T-helper 2 cell (primary cell): ENCODE data around the gene ADPRS.
A peak's percentile ranks its signal among the peaks of the same experiment; 100 is the strongest.

Source experiments
- DNase-seq, 5 experiments: peaks; one replicate each; pipeline versions ENCODE4 v3.0.0 to v3.0.0-alpha.2; 2012 to 2022

Gene ADPRS

DNA sequence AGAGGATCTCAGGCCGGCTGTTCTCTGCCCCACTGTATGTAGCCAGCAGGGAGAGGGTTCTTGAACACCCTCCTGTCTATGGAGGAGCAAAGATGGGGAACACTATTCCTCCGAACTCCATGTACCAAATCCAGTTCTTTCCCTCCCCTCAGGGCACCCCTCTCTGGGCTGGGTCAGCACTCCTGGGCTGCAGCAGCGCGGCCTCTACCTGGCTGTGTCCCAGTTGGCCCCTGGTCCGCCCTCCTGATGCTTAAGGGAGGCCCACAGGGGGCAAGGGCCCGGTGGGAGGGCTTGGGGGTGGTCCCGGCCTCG lies 471 bp upstream of the ADPRS start:
- DNase-seq: no peak

DNA sequence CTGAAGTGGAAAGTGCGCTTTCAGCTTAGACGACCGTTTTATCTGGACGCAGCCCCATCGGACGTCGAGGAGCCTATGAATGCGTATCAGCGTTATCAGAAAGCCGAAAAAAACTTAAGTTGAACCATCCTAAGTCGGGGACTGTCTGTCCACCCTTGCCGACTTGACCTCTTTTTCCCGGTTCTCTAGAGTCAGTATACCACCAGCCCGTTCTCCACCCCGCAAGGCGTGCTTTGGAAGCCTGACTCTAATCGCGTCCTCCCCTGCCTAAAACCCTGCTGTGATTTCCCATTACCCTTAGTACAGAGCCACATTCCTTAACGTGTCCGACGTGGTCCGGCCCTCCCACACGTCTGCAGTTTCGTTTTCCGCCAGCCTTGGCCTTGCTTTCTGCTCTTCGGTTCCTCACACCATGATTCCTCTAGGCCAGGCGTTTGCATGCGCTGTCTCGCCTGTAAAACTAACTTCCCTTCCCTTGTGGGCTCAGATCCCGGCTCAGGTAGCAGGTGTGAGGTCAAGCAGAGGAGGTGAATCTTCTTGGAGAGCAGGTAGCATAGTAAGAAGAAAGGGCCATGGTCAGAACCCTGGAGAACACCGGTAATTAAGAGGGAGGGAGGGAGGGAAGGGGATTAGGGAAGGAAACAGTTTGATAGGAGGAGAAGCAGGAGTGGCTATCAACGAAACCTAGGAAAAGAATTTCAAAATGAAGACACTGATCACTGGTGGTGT lies 865 bp downstream of the ADPRS start:
- DNase-seq: peak in 1 of 5 experiments; percentile 28

GRCh38 chr1:36091141-36091540 lies 2.4 kb downstream of the ADPRS start:
- DNase-seq: no peak

- DNase-seq: no peak
These were observed 3.0 kb downstream of the ADPRS start for GRCh38 chr1:36091698-36092097.

- no peak for DNase-seq
These were observed 3.6 kb downstream of the ADPRS start for GRCh38 chr1:36092166-36092797.

DNA sequence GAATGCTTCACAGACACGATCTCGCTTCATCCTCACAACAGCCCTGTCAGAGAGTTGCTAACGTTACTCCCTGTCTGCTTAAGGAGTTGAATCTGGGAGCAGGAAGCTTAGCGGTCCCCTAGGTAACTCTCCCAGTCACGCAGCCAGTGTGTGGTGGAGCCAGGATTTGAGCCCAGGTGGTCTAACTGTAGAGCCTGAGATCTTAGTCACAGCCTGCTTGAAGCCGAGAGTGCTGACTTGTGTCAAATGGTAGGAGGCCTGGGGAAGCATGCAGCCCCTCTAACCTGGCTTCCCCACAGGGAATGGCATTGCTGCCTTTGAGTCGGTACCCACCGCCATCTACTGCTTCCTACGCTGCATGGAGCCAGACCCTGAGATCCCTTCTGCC lies 4.1 kb downstream of the ADPRS start:
- DNase-seq: no peak

- no peak for DNase-seq
These were observed 4.5 kb downstream of the ADPRS start for GRCh38 chr1:36093226-36093625.

- DNase-seq: no peak
These were observed 5.2 kb downstream of the ADPRS start for GRCh38 chr1:36093929-36094328.

- no peak for DNase-seq
These were observed 5.9 kb downstream of the ADPRS start for GRCh38 chr1:36094621-36095061.

DNA sequence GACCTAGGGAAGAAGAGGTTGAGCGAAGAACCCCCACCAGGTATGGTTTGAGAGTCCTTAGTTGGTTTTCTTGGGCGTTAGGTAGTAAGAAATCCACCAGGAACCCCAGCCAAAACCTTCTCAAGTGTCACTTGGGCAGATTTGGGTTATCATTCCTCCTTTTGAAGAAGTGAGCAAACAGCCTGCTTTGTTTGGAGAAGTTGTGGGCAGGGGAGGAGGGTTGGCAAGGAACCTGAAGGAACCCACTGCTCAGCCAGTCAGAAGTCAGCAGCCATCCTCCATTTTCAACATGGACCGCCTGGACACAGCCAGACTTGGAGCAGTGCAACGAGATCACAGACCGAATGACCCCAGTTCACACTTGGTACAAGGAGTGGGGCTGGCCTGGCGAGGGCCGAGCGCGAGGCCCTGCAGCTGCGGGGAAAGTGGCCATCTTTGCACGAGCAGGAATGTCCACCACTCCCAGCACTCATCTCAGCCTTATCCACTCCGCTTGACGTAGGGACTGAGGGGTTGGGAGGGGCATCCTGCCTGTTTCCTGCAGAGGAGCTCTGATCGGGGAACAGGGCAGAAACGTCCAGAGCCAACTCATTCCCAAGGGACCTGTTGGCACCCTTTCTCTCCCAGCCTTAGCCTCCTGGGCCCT lies 7.2 kb downstream of the ADPRS start:
- no peak for DNase-seq

DNA sequence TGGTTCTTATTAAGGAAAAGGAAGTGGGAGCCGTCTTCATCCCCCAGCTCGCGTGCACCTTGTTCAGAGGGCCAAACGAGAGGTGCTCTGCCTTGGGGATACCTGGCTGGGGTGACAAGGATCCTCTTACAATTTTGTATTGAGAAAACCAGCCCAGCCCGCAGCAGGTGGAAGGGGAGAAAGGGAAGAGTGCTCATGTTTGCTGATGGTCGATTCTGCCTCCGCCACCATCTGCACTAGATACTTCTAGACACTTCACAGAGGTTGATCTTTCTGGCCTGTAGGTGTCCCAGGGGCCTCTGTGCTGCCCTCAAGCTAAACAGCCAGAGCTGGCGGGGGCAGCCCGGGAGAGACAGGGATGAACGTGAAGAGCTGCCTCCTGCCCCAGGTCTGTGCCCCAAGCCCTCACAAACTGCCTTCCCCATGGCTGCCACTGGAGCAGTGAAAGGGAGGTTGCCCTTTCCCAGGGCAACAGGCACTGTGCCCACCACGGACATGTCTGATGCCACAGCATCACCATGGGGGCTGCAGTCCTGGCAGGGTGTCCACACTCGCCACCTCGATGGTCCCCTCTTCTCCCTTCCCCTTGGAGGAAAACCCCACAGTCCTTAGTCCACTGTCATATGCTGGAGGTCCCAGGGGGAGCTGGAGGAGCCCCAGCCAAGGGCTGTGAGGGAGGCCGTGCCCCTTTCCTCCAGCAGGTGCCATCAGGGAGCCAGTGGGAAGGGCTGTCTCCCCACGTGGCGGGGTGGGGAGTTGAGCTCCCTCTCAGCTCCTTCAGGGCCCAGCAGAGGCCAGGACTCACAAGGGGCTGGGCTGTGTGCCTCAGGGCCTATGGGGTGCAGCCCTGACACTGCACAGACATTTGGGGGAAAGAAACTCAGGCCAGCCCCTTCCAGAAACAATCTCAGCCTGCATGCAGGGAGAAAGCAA lies 8.1 kb downstream of the ADPRS start:
- no peak for DNase-seq

DNA sequence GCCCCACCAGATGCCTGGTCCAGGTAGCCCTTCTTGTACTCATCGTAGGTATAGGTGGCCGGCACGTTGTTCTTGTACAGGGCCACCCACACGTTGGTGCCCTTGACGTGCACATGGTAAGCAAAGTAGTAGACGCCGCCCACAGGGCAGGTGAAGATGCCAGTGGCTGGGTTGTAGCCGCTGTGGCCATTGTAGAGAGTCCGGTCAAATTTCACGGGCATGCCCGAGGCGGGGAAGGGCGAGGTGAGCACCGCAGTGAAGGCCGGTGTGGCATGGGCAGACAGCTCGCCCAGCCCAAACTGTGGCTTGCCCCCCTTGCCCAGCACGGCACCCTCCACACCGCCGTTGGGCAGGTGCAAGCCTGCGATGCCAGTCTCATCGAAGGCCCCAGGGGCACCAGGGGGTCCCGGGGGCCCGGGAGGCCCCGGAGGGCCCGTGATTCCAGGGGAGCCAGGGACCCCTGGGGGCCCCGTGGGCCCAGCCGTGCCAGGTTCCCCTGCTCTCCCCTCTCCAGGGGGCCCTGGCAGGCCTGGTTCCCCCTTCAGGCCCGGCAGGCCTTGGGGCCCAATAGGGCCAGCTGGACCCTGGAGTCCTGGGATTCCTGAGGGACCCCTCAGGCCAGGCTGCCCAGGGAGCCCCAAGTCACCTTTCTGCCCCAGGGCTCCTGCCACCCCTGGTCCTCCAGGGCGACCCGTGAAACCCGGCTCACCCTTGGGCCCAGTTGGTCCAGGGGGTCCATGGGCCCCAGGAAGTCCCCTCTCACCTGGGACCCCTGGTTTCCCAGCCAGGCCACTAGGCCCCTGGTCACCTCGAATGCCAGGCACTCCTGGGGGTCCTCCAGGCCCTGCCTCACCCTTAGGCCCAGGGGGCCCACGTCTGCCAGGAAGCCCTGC lies 9.2 kb downstream of the ADPRS start:
- DNase-seq: no peak

GRCh38 chr1:36098650-36099365 lies 10.1 kb downstream of the ADPRS start:
- DNase-seq: no peak

DNA sequence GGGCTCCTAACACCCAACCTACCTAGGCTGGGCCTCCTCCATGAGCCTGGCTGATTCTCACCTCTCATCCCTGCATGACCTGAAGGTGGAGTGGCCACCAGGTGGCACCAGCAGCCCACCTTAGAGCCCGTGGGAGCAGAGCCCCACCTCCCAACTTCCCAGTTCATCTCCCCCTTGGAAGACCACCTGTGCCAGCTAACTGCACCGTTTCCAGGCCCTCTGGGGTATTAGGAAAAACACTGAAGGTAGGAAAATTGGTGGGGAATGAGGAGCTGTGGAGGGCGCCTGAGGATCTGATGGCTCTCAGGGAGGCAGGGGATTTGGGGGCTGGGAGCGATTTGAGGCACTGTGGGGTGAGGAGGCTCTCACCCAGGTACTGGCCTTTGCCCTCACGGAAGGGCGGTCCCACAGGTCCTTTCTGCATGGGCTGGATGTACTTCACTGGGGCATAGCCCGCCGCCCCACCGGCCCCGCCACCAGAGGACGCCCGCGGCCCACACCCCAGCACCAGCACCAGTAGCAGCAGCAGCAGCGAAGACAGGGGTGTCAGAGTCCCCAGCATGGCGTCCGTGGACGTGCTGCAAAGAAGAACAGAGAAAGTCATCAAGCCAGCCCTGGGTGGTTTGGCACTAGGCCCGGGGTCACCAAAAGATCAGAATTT lies 11.1 kb downstream of the ADPRS start:
- peak; percentile 49 to 70 (median 62) for DNase-seq

GRCh38 chr1:36100376-36100775 lies 11.7 kb downstream of the ADPRS start:
- DNase-seq: no peak

DNA sequence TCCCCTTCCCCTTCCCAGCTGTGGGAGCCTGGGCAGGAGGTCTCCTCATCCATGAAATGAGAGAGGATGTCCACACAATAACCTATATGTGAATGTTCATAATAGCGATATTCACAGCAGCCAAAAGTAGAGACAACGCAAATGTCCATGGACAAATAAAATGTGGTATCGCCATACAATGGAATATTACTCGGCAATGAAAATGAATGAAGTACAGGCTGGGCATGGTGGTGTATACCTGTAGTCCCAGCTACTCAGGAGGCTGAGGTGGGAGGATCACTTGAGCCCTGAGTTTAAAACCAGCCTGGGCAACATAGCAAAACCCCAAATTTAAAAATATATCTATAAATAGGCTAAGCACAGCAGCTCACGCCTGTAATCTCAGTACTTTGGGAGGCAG lies 12.9 kb downstream of the ADPRS start:
- DNase-seq: no peak

- no peak for DNase-seq
These were observed 17.6 kb downstream of the ADPRS start for GRCh38 chr1:36106269-36106668.

GRCh38 chr1:36107394-36107793 lies 18.7 kb downstream of the ADPRS start:
- DNase-seq: no peak

- no peak for DNase-seq
These were observed 19.6 kb downstream of the ADPRS start for GRCh38 chr1:36108314-36108713.

- DNase-seq: peak in 2 of 5 experiments; percentile 38 to 85
These were observed 20.5 kb downstream of the ADPRS start for GRCh38 chr1:36109041-36109679.
